GM21367 (cell line): ENCODE measurements around the gene BAHCC1.
"Not testable (repeated sequence)": the region's sequence is repeated elsewhere in the genome, so short reads cannot be mapped to it uniquely, and the experiment has no call there.

Source experiments
- ATAC-seq: cut with Tn5 transposase; IDR thresholded peaks from one replicate; pipeline ENCODE4 v1.9.1; 2021; ENCODE audit not compliant: unreplicated experiment

BAHCC1 gene

GRCh38 chr17:81394921-81395599 lies at the start of gene BAHCC1:
BAHCC1 (plus strand) TSS chr17:81395457; CDS start chr17:81399740, 4,283 bp downstream.
- ATAC-seq = no peak

- peak; percentile 67 for ATAC-seq
Measured at GRCh38 chr17:81346090-81346907, 49.0 kb upstream of the BAHCC1 start.

- ATAC-seq = no peak
Measured at GRCh38 chr17:81346908-81347349, 48.3 kb upstream of the BAHCC1 start.

GRCh38 chr17:81347437-81347836 lies 47.8 kb upstream of the BAHCC1 start:
- no peak for ATAC-seq

- ATAC-seq = no peak
Measured at GRCh38 chr17:81348097-81349055, 46.9 kb upstream of the BAHCC1 start.

- no peak for ATAC-seq
Measured at GRCh38 chr17:81349397-81350319, 45.6 kb upstream of the BAHCC1 start.

GRCh38 chr17:81350320-81350890 lies 44.9 kb upstream of the BAHCC1 start:
- ATAC-seq = no peak

- not testable (repeated sequence) for ATAC-seq
Measured at GRCh38 chr17:81351329-81352052, 43.8 kb upstream of the BAHCC1 start.

- ATAC-seq = not testable (repeated sequence)
Measured at GRCh38 chr17:81352056-81352455, 43.2 kb upstream of the BAHCC1 start.

GRCh38 chr17:81354252-81354953 lies 40.9 kb upstream of the BAHCC1 start:
- ATAC-seq = no peak

GRCh38 chr17:81354954-81355347 lies 40.3 kb upstream of the BAHCC1 start:
- ATAC-seq = no peak

- ATAC-seq = no peak
Measured at GRCh38 chr17:81359218-81359617, 36.0 kb upstream of the BAHCC1 start.

- ATAC-seq = not testable (repeated sequence)
Measured at GRCh38 chr17:81362001-81362400, 33.3 kb upstream of the BAHCC1 start.

- ATAC-seq = no peak
Measured at GRCh38 chr17:81364278-81365147, 30.7 kb upstream of the BAHCC1 start.

- ATAC-seq = no peak
Measured at GRCh38 chr17:81365148-81365600, 30.1 kb upstream of the BAHCC1 start.

- ATAC-seq = no peak
Measured at GRCh38 chr17:81365601-81366585, 29.4 kb upstream of the BAHCC1 start.
